Measurements from ENCODE around the gene PNPLA7.

PNPLA7 gene

DNA sequence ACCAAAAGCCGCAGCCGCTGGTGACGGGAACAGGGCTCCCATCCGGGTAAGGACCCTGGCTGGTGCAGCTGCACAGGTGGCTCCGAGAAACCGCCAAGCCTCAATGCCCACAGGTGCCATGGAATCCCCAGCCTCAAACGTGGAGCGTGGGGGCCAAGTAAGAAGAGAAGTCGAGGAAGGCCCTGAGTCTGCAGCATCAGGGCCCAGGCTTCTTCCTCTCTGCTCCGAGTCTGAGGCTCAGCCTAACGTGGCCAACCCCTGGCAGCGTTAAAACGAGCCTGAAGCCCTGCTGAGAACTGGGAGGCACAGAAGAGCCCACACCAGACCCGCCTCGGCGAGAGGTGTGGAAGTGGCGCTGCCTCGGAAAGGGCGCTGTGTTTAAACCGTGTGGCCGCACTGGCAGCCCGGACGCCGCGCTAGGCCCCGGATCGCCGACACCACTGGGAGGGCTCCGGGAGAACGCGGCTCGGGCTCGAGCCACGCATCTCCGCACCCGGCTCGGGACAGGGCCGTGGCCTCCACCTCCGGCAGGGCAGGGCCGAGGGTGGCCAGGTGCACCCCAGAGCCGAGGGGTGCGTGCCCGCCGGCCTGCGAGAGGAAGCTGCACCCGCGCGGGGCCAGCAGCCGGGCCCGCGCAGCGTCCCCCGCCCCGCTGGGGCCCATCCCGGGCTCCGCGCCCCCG, 39.4 kb upstream of the PNPLA7 start (continued):
- TF ChIP-seq ZBTB21 (tag by site-specific recombination; IDR thresholded peaks at IDR 0.05) (no peak), ZNF830 (tag by site-specific recombination; IDR thresholded peaks at IDR 0.05; ENCODE audit: low read depth) (no peak), ZNF791 (tag by site-specific recombination; IDR thresholded peaks at IDR 0.05) (no peak), KLF10 (tag by site-specific recombination; IDR thresholded peaks at IDR 0.05) (0 out of 2 replicates have a peak, but pooled peaks have one; percentile 34), ZNF747 (tag by site-specific recombination; IDR thresholded peaks at IDR 0.05) (no peak), ZNF354C (tag by site-specific recombination; IDR thresholded peaks at IDR 0.05; ENCODE audit: borderline replicate concordance, low read depth) (no peak), YY2 (tag by site-specific recombination; IDR thresholded peaks at IDR 0.05) (no peak), ZNF202 (tag by site-specific recombination; IDR thresholded peaks at IDR 0.05; ENCODE audit: borderline replicate concordance) (no peak), SCRT2 (tag by site-specific recombination; IDR thresholded peaks at IDR 0.05) (peak; percentile 75), SP2 (tag by site-specific recombination; IDR thresholded peaks at IDR 0.05) (peak; percentile 31), MYNN (tag by site-specific recombination; IDR thresholded peaks at IDR 0.05; ENCODE audit: borderline replicate concordance) (no peak), ZNF335 (tag by site-specific recombination; conservative IDR thresholded peaks at IDR 0.05) (peak; percentile 41), ZNF624 (tag by site-specific recombination; IDR thresholded peaks at IDR 0.05) (no peak), ZNF600 (tag by site-specific recombination; IDR thresholded peaks at IDR 0.05) (no peak), ZBTB8A (tag by site-specific recombination; IDR thresholded peaks at IDR 0.05) (no peak), MEIS1 (CRISPR knock-in tag; IDR thresholded peaks at IDR 0.05; ENCODE audit: borderline replicate concordance) (no peak), ZNF660 (tag by site-specific recombination; IDR thresholded peaks at IDR 0.05) (peak; percentile 21; the same call in 1 of the 2 replicates), KLF17 (tag by site-specific recombination; IDR thresholded peaks at IDR 0.05) (no peak), ZBTB10 (tag by site-specific recombination; IDR thresholded peaks at IDR 0.05) (no peak)
- TF ChIP-seq, protein P1, sequence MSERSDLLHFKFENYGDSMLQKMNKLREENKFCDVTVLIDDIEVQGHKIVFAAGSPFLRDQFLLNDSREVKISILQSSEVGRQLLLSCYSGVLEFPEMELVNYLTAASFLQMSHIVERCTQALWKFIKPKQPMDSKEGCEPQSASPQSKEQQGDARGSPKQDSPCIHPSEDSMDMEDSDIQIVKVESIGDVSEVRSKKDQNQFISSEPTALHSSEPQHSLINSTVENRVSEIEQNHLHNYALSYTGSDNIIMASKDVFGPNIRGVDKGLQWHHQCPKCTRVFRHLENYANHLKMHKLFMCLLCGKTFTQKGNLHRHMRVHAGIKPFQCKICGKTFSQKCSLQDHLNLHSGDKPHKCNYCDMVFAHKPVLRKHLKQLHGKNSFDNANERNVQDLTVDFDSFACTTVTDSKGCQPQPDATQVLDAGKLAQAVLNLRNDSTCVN (tag by site-specific recombination; optimal IDR thresholded peaks at IDR 0.05): peak; percentile 84
- TF ChIP-seq, protein P2, sequence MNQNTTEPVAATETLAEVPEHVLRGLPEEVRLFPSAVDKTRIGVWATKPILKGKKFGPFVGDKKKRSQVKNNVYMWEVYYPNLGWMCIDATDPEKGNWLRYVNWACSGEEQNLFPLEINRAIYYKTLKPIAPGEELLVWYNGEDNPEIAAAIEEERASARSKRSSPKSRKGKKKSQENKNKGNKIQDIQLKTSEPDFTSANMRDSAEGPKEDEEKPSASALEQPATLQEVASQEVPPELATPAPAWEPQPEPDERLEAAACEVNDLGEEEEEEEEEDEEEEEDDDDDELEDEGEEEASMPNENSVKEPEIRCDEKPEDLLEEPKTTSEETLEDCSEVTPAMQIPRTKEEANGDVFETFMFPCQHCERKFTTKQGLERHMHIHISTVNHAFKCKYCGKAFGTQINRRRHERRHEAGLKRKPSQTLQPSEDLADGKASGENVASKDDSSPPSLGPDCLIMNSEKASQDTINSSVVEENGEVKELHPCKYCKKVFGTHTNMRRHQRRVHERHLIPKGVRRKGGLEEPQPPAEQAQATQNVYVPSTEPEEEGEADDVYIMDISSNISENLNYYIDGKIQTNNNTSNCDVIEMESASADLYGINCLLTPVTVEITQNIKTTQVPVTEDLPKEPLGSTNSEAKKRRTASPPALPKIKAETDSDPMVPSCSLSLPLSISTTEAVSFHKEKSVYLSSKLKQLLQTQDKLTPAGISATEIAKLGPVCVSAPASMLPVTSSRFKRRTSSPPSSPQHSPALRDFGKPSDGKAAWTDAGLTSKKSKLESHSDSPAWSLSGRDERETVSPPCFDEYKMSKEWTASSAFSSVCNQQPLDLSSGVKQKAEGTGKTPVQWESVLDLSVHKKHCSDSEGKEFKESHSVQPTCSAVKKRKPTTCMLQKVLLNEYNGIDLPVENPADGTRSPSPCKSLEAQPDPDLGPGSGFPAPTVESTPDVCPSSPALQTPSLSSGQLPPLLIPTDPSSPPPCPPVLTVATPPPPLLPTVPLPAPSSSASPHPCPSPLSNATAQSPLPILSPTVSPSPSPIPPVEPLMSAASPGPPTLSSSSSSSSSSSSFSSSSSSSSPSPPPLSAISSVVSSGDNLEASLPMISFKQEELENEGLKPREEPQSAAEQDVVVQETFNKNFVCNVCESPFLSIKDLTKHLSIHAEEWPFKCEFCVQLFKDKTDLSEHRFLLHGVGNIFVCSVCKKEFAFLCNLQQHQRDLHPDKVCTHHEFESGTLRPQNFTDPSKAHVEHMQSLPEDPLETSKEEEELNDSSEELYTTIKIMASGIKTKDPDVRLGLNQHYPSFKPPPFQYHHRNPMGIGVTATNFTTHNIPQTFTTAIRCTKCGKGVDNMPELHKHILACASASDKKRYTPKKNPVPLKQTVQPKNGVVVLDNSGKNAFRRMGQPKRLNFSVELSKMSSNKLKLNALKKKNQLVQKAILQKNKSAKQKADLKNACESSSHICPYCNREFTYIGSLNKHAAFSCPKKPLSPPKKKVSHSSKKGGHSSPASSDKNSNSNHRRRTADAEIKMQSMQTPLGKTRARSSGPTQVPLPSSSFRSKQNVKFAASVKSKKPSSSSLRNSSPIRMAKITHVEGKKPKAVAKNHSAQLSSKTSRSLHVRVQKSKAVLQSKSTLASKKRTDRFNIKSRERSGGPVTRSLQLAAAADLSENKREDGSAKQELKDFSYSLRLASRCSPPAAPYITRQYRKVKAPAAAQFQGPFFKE (tag by site-specific recombination; IDR thresholded peaks at IDR 0.05; ENCODE audit: borderline replicate concordance): no peak
- TF ChIP-seq, protein P3, sequence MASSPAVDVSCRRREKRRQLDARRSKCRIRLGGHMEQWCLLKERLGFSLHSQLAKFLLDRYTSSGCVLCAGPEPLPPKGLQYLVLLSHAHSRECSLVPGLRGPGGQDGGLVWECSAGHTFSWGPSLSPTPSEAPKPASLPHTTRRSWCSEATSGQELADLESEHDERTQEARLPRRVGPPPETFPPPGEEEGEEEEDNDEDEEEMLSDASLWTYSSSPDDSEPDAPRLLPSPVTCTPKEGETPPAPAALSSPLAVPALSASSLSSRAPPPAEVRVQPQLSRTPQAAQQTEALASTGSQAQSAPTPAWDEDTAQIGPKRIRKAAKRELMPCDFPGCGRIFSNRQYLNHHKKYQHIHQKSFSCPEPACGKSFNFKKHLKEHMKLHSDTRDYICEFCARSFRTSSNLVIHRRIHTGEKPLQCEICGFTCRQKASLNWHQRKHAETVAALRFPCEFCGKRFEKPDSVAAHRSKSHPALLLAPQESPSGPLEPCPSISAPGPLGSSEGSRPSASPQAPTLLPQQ (tag by site-specific recombination; IDR thresholded peaks at IDR 0.05): 0 out of 2 replicates have a peak, but pooled peaks have one; percentile 14
- TF ChIP-seq, protein P4, sequence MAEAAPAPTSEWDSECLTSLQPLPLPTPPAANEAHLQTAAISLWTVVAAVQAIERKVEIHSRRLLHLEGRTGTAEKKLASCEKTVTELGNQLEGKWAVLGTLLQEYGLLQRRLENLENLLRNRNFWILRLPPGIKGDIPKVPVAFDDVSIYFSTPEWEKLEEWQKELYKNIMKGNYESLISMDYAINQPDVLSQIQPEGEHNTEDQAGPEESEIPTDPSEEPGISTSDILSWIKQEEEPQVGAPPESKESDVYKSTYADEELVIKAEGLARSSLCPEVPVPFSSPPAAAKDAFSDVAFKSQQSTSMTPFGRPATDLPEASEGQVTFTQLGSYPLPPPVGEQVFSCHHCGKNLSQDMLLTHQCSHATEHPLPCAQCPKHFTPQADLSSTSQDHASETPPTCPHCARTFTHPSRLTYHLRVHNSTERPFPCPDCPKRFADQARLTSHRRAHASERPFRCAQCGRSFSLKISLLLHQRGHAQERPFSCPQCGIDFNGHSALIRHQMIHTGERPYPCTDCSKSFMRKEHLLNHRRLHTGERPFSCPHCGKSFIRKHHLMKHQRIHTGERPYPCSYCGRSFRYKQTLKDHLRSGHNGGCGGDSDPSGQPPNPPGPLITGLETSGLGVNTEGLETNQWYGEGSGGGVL (tag by site-specific recombination; IDR thresholded peaks at IDR 0.05): no peak

Data from HEK293 (cell line).